Breast epithelium (tissue), 4 donors: ENCODE data around the gene LNPK. TPM values are rescaled to one million over a fixed set of nuclear protein-coding genes. Genes with fewer than 3 reads are reported as not detected.

Experiments used
- DNase-seq, 2 donors: peaks; one replicate each; pipeline ENCODE4 v3.0.0-alpha.2; 2019; ENCODE audit warnings: low spot score in 2 of 2
- H3K27ac ChIP-seq, 2 donors: fragments of 200-600 bp; sonication (generic) in 1 of 2; one replicate each; pipeline ENCODE4 v1.5.1; 2016 to 2019; ENCODE audit warnings: mild to moderate bottlenecking in 1 of 2
- H3K27me3 ChIP-seq, 2 donors: fragments of 200-600 bp; sonication (generic) in 1 of 2; one replicate each; pipeline versions ENCODE4 v1.5.1 to v1.6.0; 2017 to 2019; ENCODE audit warnings: control low read depth in 1 of 2, mild to moderate bottlenecking in 1 of 2
- H3K36me3 ChIP-seq: fragments of 200-600 bp; one replicate; pipeline ENCODE4 v1.5.1; 2019
- H3K4me1 ChIP-seq, 2 donors: fragments of 200-600 bp; sonication (generic); one replicate each; pipeline ENCODE4 v1.5.1; 2016 to 2019; ENCODE audit warnings: control low read depth in 1 of 2
- H3K4me3 ChIP-seq, 3 donors: fragments of 200-600 bp; sonication (generic); 1 replicate in 2 of 3; 2 replicates in 1 of 3; pipeline ENCODE4 v1.5.1; 2016 to 2019; ENCODE audit warnings: mild to moderate bottlenecking in 3 of 3, moderate library complexity in 2 of 3
- H3K9me3 ChIP-seq, 2 donors: fragments of 200-600 bp; sonication (generic) in 1 of 2; one replicate each; pipeline ENCODE4 v1.5.1; 2016 to 2019; ENCODE audit warnings: control low read depth in 1 of 2
- POLR2A ChIP-seq: fragments of 450-650 bp; IDR thresholded peaks from one replicate; pipeline ENCODE4 v1.6.1; 2016; ENCODE audit warnings: antibody characterized with exemption, mild to moderate bottlenecking, moderate library complexity
- POLR2AphosphoS5 ChIP-seq, 3 donors: sonication (generic); formaldehyde crosslinking; IDR thresholded peaks; one replicate each; pipeline ENCODE4 v1.6.1; 2017; ENCODE audit warnings: antibody characterized with exemption in 3 of 3
- intact Hi-C: fragments of 100-400 bp; cut with DNase I; formaldehyde crosslinking; loops from one replicate; pipeline ENCODE4 v1.15.1; 2023; ENCODE audit warnings: low total_unique reads
- total RNA-seq, 3 donors: library from RNA; depleted of rRNA; stranded (reverse); fragments of >200 nt; gene quantifications; one replicate each; pipeline ENCODE4 v1.1.0, GENCODE V29; 2016
- TF ChIP-seq, protein P1 (sequence below), 3 donors: fragments of 450-650 bp; IDR thresholded peaks; one replicate each; pipeline ENCODE4 v1.5.1; 2016 to 2017; ENCODE audit warnings: antibody characterized with exemption in 3 of 3, mild to moderate bottlenecking in 3 of 3, moderate library complexity in 3 of 3

Gene LNPK
- total RNA-seq, 3 donors from 2014 or later = 20.0 to 30.3 (median 23.8) TPM

DNA sequence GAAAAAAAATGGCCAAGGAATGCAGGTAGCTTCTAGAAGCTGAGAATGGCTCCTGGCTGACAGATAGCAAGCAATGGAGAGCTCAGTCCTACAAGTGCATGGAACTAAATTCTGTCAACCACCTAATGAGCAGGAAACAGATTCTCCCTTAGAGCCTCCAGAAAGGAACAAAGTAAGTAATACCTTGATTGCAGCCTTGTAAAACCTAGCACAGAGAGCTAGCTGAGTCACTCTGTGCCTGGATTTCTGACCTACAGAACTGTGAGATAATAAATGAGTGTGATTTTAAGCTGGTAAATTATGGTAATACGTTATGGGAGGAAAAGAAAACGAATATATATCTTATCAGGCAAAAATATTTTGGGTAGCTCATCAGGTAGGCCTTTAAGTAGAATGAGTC is 7.4 kb upstream of the LNPK start:
- Histone ChIP-seq H3K27me3 (no peaks in the 10 kb centered on the region), H3K4me1 (no peaks in the 10 kb centered on the region), H3K36me3 (no peaks in the 10 kb centered on the region), H3K9me3 (no peaks in the 10 kb centered on the region), H3K27ac (no peak overlapping the region), H3K4me3 (no peak overlapping the region)
- intact Hi-C loops = no loop called here
- TF ChIP-seq POLR2A (no peak), POLR2AphosphoS5 (IDR thresholded peaks at IDR 0.05) (no peak)
- TF ChIP-seq, protein P1, sequence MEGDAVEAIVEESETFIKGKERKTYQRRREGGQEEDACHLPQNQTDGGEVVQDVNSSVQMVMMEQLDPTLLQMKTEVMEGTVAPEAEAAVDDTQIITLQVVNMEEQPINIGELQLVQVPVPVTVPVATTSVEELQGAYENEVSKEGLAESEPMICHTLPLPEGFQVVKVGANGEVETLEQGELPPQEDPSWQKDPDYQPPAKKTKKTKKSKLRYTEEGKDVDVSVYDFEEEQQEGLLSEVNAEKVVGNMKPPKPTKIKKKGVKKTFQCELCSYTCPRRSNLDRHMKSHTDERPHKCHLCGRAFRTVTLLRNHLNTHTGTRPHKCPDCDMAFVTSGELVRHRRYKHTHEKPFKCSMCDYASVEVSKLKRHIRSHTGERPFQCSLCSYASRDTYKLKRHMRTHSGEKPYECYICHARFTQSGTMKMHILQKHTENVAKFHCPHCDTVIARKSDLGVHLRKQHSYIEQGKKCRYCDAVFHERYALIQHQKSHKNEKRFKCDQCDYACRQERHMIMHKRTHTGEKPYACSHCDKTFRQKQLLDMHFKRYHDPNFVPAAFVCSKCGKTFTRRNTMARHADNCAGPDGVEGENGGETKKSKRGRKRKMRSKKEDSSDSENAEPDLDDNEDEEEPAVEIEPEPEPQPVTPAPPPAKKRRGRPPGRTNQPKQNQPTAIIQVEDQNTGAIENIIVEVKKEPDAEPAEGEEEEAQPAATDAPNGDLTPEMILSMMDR (IDR thresholded peaks at IDR 0.05) = no peak
- DNase-seq = no peak

DNA sequence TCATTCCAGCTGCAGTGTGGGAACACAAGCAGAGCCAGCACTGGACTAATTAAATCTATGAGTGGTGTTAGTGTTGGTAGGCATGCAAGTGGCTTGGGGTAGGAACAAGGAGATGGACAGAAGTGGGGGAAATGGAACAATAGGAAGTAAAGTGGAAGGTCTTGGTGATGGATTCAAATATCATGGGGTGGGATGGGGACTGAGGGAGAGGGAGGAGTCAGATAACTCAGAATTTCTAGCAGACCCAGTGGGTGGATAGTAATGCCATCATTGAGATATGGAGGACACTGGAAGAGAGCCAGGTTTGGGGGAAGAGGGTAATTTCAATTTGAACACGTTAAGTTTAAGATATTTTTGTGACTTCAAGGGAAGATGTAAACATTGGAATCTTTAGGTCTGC is 2.9 kb upstream of the LNPK start:
- Histone ChIP-seq H3K36me3 (no peaks in the 10 kb centered on the region), H3K9me3 (no peaks in the 10 kb centered on the region), H3K4me3 (no peak overlapping the region), H3K27ac (no peak overlapping the region), H3K27me3 (no peaks in the 10 kb centered on the region), H3K4me1 (no peaks in the 10 kb centered on the region)
- intact Hi-C loops = loop anchor here (5.0 kb wide), 1 partner anchor 153 kb away; no protein-coding TSS in a partner anchor
- no peak for DNase-seq
- TF ChIP-seq, protein P1 (IDR thresholded peaks at IDR 0.05) = no peak
- TF ChIP-seq POLR2AphosphoS5 (IDR thresholded peaks at IDR 0.05) (no peak), POLR2A (no peak)

DNA sequence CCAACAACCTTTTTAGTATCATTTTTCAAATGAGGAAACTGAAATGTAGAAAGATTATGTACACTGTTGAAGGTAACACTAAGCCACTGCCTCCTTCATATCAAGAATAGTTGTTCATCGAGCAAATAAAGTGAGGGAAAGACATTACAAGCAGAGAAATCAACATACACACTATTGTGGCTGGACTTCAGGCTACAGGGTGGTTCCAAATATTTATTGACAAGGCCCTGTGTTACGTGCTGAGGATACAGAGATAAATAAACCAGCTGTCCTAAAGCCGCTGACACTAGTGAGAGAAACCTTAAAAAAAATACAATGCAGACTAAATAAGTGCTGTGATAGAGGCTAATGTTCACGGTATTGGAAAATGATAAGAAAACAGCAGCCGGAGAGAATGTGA is 1.9 kb upstream of the LNPK start:
- H3K36me3 ChIP-seq = no peaks in the 10 kb centered on the region
- H3K27ac ChIP-seq = no peak overlapping the region
- no peaks in the 10 kb centered on the region for H3K27me3 ChIP-seq
- no peak overlapping the region for H3K4me3 ChIP-seq
- no peak for DNase-seq
- TF ChIP-seq POLR2A = no peak
- TF ChIP-seq, protein P1 (IDR thresholded peaks at IDR 0.05) = no peak
- no peak for TF ChIP-seq POLR2AphosphoS5 (IDR thresholded peaks at IDR 0.05)
- intact Hi-C loops = loop anchor here (5.0 kb wide), 1 partner anchor 152 kb away; no protein-coding TSS in a partner anchor
- no peaks in the 10 kb centered on the region for H3K9me3 ChIP-seq
- no peaks in the 10 kb centered on the region for H3K4me1 ChIP-seq

DNA sequence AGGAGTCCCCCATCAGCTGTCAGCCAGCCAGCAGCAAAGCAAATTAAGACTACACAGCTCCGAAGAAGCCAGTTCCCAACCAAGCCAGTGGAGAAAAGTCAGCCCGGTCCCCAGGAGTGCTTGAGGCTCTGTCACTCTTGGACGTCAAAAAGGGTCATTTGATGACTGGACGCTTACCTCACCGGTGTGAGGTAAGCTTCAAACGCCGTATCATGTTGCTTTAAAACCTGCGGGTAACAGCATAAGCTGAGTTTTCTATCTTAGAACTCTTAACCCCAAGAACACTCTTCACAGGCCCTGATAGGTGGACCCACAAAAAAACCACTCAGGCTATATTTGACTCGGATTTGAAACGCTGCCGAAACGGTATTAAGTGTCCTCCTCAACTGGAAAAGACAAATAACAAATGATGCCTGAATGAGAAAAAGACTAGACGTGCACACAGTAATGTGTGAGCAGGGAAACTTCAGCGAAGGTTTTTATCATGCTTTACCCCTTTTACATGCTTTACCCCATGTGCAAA is 682 bp upstream of the LNPK start:
- DNase-seq = no peak
- no peaks in the 10 kb centered on the region for H3K4me1 ChIP-seq
- peak overlapping the region; percentile 75 to 81 (median 78) for H3K4me3 ChIP-seq
- H3K36me3 ChIP-seq = no peaks in the 10 kb centered on the region
- intact Hi-C loops = loop anchor here (5.0 kb wide), 1 partner anchor 150 kb away; no protein-coding TSS in a partner anchor
- no peak for TF ChIP-seq POLR2AphosphoS5 (IDR thresholded peaks at IDR 0.05)
- TF ChIP-seq, protein P1 (IDR thresholded peaks at IDR 0.05) = no peak
- no peak for TF ChIP-seq POLR2A
- no peaks in the 10 kb centered on the region for H3K9me3 ChIP-seq
- H3K27me3 ChIP-seq = no peaks in the 10 kb centered on the region
- peak overlapping the region; percentile 70 to 86 for H3K27ac ChIP-seq

DNA sequence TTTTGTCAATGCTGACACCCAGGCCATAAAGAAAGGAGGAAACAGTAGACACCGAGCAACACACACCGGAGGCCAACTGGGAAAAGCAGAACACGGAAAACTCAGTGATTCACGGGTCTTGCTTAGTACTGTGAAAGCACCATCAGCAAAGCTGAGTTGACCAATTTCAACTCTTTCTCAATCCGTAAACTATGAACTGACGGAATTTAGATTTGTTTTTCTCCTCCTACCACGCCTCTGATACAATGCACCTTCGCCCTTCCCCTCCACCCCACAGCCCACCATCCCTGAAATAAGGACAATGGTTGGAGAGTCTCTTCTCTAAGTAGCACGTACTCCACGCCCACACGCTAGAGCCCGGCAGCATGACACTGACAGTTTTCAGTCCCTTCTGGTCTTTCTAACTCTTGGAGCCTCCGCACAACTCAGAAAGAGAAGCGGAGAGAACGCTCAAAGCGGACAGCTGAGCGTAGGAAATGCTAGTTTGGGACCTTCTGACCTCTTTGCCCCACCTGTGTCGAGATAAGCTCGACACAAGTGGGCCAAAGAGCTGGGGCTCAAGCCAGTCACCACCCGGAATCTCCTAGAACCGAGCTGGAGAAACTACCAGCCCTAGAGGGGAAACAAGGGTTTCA is 669 bp downstream of the LNPK start:
- Histone ChIP-seq H3K4me3 (peak overlapping the region; percentile 75 to 81 (median 78)), H3K27me3 (no peaks in the 10 kb centered on the region), H3K9me3 (no peaks in the 10 kb centered on the region), H3K4me1 (no peaks in the 10 kb centered on the region), H3K36me3 (no peaks in the 10 kb centered on the region), H3K27ac (peak overlapping the region; percentile 70 to 86)
- intact Hi-C loops = loop anchor here (5.0 kb wide), 1 partner anchor 149 kb away; no protein-coding TSS in a partner anchor
- TF ChIP-seq, protein P1 (IDR thresholded peaks at IDR 0.05) = no peak
- no peak for TF ChIP-seq POLR2A
- no peak for TF ChIP-seq POLR2AphosphoS5 (IDR thresholded peaks at IDR 0.05)
- no peak for DNase-seq
